NCI-H82 treated with DMSO at 0.1 percent for 48 hours (cell line): ENCODE measurements around the gene ACAA2.
"Not testable (repeated sequence)": the region's sequence is repeated elsewhere in the genome, so short reads cannot be mapped to it uniquely, and the experiment has no call there.

Experiments
- DNase-seq: peaks from one replicate; lab custom pipeline; 2025; ENCODE audit not compliant: unreplicated experiment; lab: John Stamatoyannopoulos, UW

ACAA2 gene

GRCh38 chr18:49845629-49846360 lies 32.5 kb upstream of the ACAA2 start:
- DNase-seq, result no peak

GRCh38 chr18:49844903-49845302 lies 31.6 kb upstream of the ACAA2 start:
- DNase-seq, result peak; percentile 13

GRCh38 chr18:49843778-49844625 lies 30.7 kb upstream of the ACAA2 start:
- no peak for DNase-seq

- DNase-seq, result no peak
Measured at GRCh38 chr18:49843131-49843530, 29.8 kb upstream of the ACAA2 start.

- no peak for DNase-seq
Measured at GRCh38 chr18:49842656-49843055, 29.3 kb upstream of the ACAA2 start.

- DNase-seq, result no peak
Measured at GRCh38 chr18:49841236-49842217, 28.2 kb upstream of the ACAA2 start.

GRCh38 chr18:49839012-49839411 lies 25.7 kb upstream of the ACAA2 start:
- no peak for DNase-seq

- DNase-seq, result no peak
Measured at GRCh38 chr18:49838381-49838780, 25.0 kb upstream of the ACAA2 start.

GRCh38 chr18:49837889-49838288 lies 24.6 kb upstream of the ACAA2 start:
- DNase-seq, result no peak

GRCh38 chr18:49837316-49837835 lies 24.0 kb upstream of the ACAA2 start:
- not testable (repeated sequence) for DNase-seq

- no peak for DNase-seq
Measured at GRCh38 chr18:49835405-49835804, 22.1 kb upstream of the ACAA2 start.

- no peak for DNase-seq
Measured at GRCh38 chr18:49834258-49834657, 20.9 kb upstream of the ACAA2 start.

- no peak for DNase-seq
Measured at GRCh38 chr18:49833814-49834213, 20.5 kb upstream of the ACAA2 start.

- no peak for DNase-seq
Measured at GRCh38 chr18:49832221-49832647, 18.9 kb upstream of the ACAA2 start.

GRCh38 chr18:49827996-49828395 lies 14.7 kb upstream of the ACAA2 start:
- no peak for DNase-seq

- DNase-seq, result no peak
Measured at GRCh38 chr18:49819823-49820671, 6.7 kb upstream of the ACAA2 start.

GRCh38 chr18:49819071-49819662 lies 5.8 kb upstream of the ACAA2 start:
- DNase-seq, result no peak

- no peak for DNase-seq
Measured at GRCh38 chr18:49817947-49818346, 4.6 kb upstream of the ACAA2 start.

GRCh38 chr18:49815927-49816326 lies 2.6 kb upstream of the ACAA2 start:
- no peak for DNase-seq

- no peak for DNase-seq
Measured at GRCh38 chr18:49814147-49814499, 790 bp upstream of the ACAA2 start.
